GM12878 (cell line): ENCODE measurements around the gene KPTN.

Experiments used
- CEBPB ChIP-seq, 2 experiments: fragments of 150-350 bp in 1 of 2; IDR thresholded peaks; 2 replicates each; pipeline ENCODE4 v1.6.1; 2012 to 2014; ENCODE audit warnings: low read depth in 2 of 2, low read length in 2 of 2, borderline replicate concordance in 1 of 2, inconsistent platforms in 1 of 2
- EP300 ChIP-seq, 2 experiments: fragments of 150-350 bp in 1 of 2; IDR thresholded peaks; 2 replicates each; pipeline ENCODE4 v1.6.1; 2011 to 2012; ENCODE audit warnings: low read depth in 2 of 2, low read length in 2 of 2, borderline replicate concordance in 1 of 2, improper control_type of control experiment in 1 of 2, inconsistent platforms in 1 of 2; ENCODE audit not compliant: control insufficient read depth in 1 of 2
- FOS ChIP-seq: IDR thresholded peaks from 3 replicates; pipeline ENCODE4 v1.6.1; 2011; ENCODE audit warnings: borderline replicate concordance; ENCODE audit not compliant: insufficient read length; ENCODE audit errors: extremely low read depth
- TF ChIP-seq, protein P1 (sequence below): IDR thresholded peaks from 2 replicates; pipeline ENCODE4 v1.6.1; 2012; ENCODE audit warnings: mild to moderate bottlenecking, low read depth, low read length

DNA sequence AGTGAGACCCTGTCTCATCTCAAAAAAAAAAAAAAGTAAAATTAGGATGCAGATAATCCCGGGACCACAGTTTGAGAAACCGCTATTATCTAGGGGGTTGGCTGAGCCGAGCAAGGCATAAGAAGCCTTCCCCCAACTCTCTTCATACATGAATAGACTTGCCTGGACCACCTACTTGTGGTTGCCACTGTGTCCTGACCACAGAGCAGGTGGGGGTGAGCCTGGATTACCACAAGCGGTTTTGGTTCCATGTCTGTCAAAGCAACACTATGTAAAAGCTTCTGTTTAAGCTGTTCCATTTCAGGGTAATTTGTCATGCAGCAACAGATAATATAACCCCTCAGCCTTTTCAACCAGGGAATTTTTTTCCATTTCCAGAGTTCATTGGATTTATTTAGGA, 34.1 kb upstream of the KPTN start:
- TF ChIP-seq CEBPB (IDR thresholded peaks at IDR 0.05; ENCODE audit: borderline replicate concordance in 1 of 2, low read depth in 2 of 2, low read length in 2 of 2) (no peak), EP300 (IDR thresholded peaks at IDR 0.05; ENCODE audit: borderline replicate concordance in 1 of 2, control insufficient read depth in 1 of 2, low read depth in 2 of 2, low read length in 2 of 2) (peak; percentile 86 to 97), FOS (no peak)
- TF ChIP-seq, protein P1, sequence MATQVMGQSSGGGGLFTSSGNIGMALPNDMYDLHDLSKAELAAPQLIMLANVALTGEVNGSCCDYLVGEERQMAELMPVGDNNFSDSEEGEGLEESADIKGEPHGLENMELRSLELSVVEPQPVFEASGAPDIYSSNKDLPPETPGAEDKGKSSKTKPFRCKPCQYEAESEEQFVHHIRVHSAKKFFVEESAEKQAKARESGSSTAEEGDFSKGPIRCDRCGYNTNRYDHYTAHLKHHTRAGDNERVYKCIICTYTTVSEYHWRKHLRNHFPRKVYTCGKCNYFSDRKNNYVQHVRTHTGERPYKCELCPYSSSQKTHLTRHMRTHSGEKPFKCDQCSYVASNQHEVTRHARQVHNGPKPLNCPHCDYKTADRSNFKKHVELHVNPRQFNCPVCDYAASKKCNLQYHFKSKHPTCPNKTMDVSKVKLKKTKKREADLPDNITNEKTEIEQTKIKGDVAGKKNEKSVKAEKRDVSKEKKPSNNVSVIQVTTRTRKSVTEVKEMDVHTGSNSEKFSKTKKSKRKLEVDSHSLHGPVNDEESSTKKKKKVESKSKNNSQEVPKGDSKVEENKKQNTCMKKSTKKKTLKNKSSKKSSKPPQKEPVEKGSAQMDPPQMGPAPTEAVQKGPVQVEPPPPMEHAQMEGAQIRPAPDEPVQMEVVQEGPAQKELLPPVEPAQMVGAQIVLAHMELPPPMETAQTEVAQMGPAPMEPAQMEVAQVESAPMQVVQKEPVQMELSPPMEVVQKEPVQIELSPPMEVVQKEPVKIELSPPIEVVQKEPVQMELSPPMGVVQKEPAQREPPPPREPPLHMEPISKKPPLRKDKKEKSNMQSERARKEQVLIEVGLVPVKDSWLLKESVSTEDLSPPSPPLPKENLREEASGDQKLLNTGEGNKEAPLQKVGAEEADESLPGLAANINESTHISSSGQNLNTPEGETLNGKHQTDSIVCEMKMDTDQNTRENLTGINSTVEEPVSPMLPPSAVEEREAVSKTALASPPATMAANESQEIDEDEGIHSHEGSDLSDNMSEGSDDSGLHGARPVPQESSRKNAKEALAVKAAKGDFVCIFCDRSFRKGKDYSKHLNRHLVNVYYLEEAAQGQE: no peak
